Suprapubic skin (tissue), 4 donors: ENCODE data around the gene EGF. TPM values are rescaled to one million over a fixed set of nuclear protein-coding genes. Genes with fewer than 3 reads are reported as not detected.

Source experiments
- DNase-seq, 2 donors: peaks; one replicate each; pipeline ENCODE4 v3.0.0-alpha.2; 2019; ENCODE audit warnings: low spot score in 2 of 2
- H3K27ac ChIP-seq: fragments of 200-600 bp; sonication (generic); one replicate; pipeline ENCODE4 v1.5.1; 2019
- H3K27me3 ChIP-seq: fragments of 200-600 bp; sonication (generic); one replicate; pipeline ENCODE4 v1.5.1; 2019
- H3K36me3 ChIP-seq: fragments of 200-600 bp; sonication (generic); one replicate; pipeline ENCODE4 v1.5.1; 2019
- H3K4me1 ChIP-seq: fragments of 200-600 bp; sonication (generic); one replicate; pipeline ENCODE4 v1.5.1; 2019
- H3K4me3 ChIP-seq: fragments of 200-600 bp; sonication (generic); one replicate; pipeline ENCODE4 v1.5.1; 2019; ENCODE audit warnings: mild to moderate bottlenecking
- H3K9me3 ChIP-seq: fragments of 200-600 bp; sonication (generic); one replicate; pipeline ENCODE4 v1.5.1; 2019
- CTCF ChIP-seq, 2 donors: fragments of 200-600 bp in 1 of 2; fragments of 450-650 bp in 1 of 2; sonication (generic) in 1 of 2; IDR thresholded peaks; one replicate each; pipeline ENCODE4 v1.5.1; 2016 to 2019; ENCODE audit warnings: antibody characterized with exemption in 2 of 2, mild to moderate bottlenecking in 1 of 2, moderate library complexity in 1 of 2
- EP300 ChIP-seq: sonication (generic); formaldehyde crosslinking; IDR thresholded peaks from one replicate; pipeline ENCODE4 v1.6.1; 2017; ENCODE audit warnings: antibody characterized with exemption
- POLR2A ChIP-seq, 2 donors: fragments of 450-650 bp; IDR thresholded peaks; one replicate each; pipeline ENCODE4 v1.6.1; 2017; ENCODE audit warnings: antibody characterized with exemption in 2 of 2, mild to moderate bottlenecking in 2 of 2, moderate library complexity in 2 of 2
- POLR2AphosphoS5 ChIP-seq, 3 donors: sonication (generic); formaldehyde crosslinking; IDR thresholded peaks; one replicate each; pipeline ENCODE4 v1.6.1; 2017; ENCODE audit warnings: antibody characterized with exemption in 3 of 3
- WGBS: methylation state at CpG from one replicate; pipeline ENCODE4 v1.1.5; 2018; 5-methylcytosine and 5-hydroxymethylcytosine counted together
- total RNA-seq, 4 donors: library from RNA; depleted of rRNA; stranded (reverse); fragments of >200 nt; gene quantifications; one replicate each; pipeline ENCODE4 v1.1.0, GENCODE V29; 2016

EGF gene
- total RNA-seq, 4 donors from 2014 or later: 1.1 to 20.3 (median 2.9) TPM

- WGBS: 76% methylated on average over 3 of the region's 3 CpGs
- H3K9me3 ChIP-seq: no peaks in the 10 kb centered on the region
- H3K27ac ChIP-seq: no peak overlapping the region
- H3K36me3 ChIP-seq: no peaks in the 10 kb centered on the region
- H3K27me3 ChIP-seq: no peaks in the 10 kb centered on the region
- H3K4me1 ChIP-seq: peaks cover 9% of the 10 kb centered on the region
- TF ChIP-seq POLR2AphosphoS5 (IDR thresholded peaks at IDR 0.05): no peak
- no peak for TF ChIP-seq EP300
- no peak for TF ChIP-seq CTCF (IDR thresholded peaks at IDR 0.05)
- no peak for TF ChIP-seq POLR2A (IDR thresholded peaks at IDR 0.05)
- no peak overlapping the region for H3K4me3 ChIP-seq
- DNase-seq: no peak
Observed at GRCh38 chr4:109969087-109969486, 56.4 kb downstream of the EGF start.

- no peak for TF ChIP-seq POLR2A (IDR thresholded peaks at IDR 0.05)
- no peak for TF ChIP-seq EP300
- TF ChIP-seq CTCF (IDR thresholded peaks at IDR 0.05): no peak
- no peak for TF ChIP-seq POLR2AphosphoS5 (IDR thresholded peaks at IDR 0.05)
- WGBS: 55% methylated on average over 6 of the region's 6 CpGs
- Histone ChIP-seq H3K4me3 (no peak overlapping the region), H3K36me3 (no peaks in the 10 kb centered on the region), H3K4me1 (peaks cover 9% of the 10 kb centered on the region), H3K27me3 (no peaks in the 10 kb centered on the region), H3K9me3 (no peaks in the 10 kb centered on the region), H3K27ac (no peak overlapping the region)
- DNase-seq: no peak
Observed at GRCh38 chr4:109969919-109970318, 57.2 kb downstream of the EGF start.

GRCh38 chr4:109972786-109973528 is 60.3 kb downstream of the EGF start:
- 49% methylated on average over 5 of the region's 5 CpGs for WGBS
- no peak for DNase-seq
- no peak for TF ChIP-seq POLR2A (IDR thresholded peaks at IDR 0.05)
- no peak overlapping the region for H3K27ac ChIP-seq
- H3K4me1 ChIP-seq: peaks cover 5% of the 10 kb centered on the region
- no peaks in the 10 kb centered on the region for H3K27me3 ChIP-seq
- H3K9me3 ChIP-seq: no peaks in the 10 kb centered on the region
- H3K4me3 ChIP-seq: no peak overlapping the region
- H3K36me3 ChIP-seq: no peaks in the 10 kb centered on the region

GRCh38 chr4:109973529-109973905 is 60.8 kb downstream of the EGF start:
- Histone ChIP-seq H3K4me1 (peaks cover 5% of the 10 kb centered on the region), H3K36me3 (no peaks in the 10 kb centered on the region), H3K27ac (no peak overlapping the region), H3K4me3 (no peak overlapping the region), H3K27me3 (no peaks in the 10 kb centered on the region), H3K9me3 (no peaks in the 10 kb centered on the region)
- DNase-seq: no peak
- WGBS: 58% methylated on average over 2 of the region's 2 CpGs
- no peak for TF ChIP-seq POLR2AphosphoS5 (IDR thresholded peaks at IDR 0.05)
- TF ChIP-seq POLR2A (IDR thresholded peaks at IDR 0.05): no peak
- no peak for TF ChIP-seq CTCF (IDR thresholded peaks at IDR 0.05)
- no peak for TF ChIP-seq EP300

GRCh38 chr4:109976189-109976588 is 63.5 kb downstream of the EGF start:
- TF ChIP-seq CTCF (IDR thresholded peaks at IDR 0.05) (no peak), POLR2AphosphoS5 (IDR thresholded peaks at IDR 0.05) (no peak), EP300 (no peak), POLR2A (IDR thresholded peaks at IDR 0.05) (no peak)
- 91% methylated on average over 6 of the region's 6 CpGs for WGBS
- Histone ChIP-seq H3K4me3 (no peak overlapping the region), H3K36me3 (no peaks in the 10 kb centered on the region), H3K27me3 (peaks cover 3% of the 10 kb centered on the region), H3K9me3 (no peaks in the 10 kb centered on the region), H3K27ac (no peak overlapping the region), H3K4me1 (no peaks in the 10 kb centered on the region)
- no peak for DNase-seq
